ENCODE results near the gene SLC5A1. TPM values are rescaled to one million over a fixed set of nuclear protein-coding genes. Genes with fewer than 3 reads are reported as not detected.

Gene SLC5A1
- total and polyA plus RNA-seq, 9 of the 15 experiments (the other 6 are each of a cell fraction or from before 2014, with no cell fraction given), result not detected

GRCh38 chr22:32073823-32074380 is 30.8 kb downstream of the SLC5A1 start (continued):
- TF ChIP-seq ZNF407 (IDR thresholded peaks at IDR 0.05; ENCODE audit: low read depth) (no peak), MEF2A (IDR thresholded peaks at IDR 0.05; ENCODE audit: control insufficient read depth, low read depth, low read length) (no peak), HNRNPL (IDR thresholded peaks at IDR 0.05; ENCODE audit: low read depth, low read length) (no peak), NFRKB (IDR thresholded peaks at IDR 0.05; ENCODE audit: low read depth) (no peak)

Data from K562 (cell line).